K562 (cell line): ENCODE results near the gene EVC. TPM values are rescaled to one million over a fixed set of nuclear protein-coding genes. Genes with fewer than 3 reads are reported as not detected.

Experiments used
- ATAC-seq: fragments of 200-7000 bp; cut with Tn5 transposase; 3 replicates; pipeline ENCODE4 v1.9.1; 2020; ENCODE audit warnings: moderate library complexity
- BruUV-seq: library from RNA; stranded (reverse); fragments of 400-500 nt; replicated peaks from 2 replicates; lab custom pipeline; 2021; lab: Mats Ljungman, UMichigan
- CTCF ChIA-PET: fragments of 300-600 bp; formaldehyde crosslinking; extraction: SDS; loops from one replicate; lab custom pipeline; 2021; ENCODE audit warnings: low intra/inter-chr PET ratio; lab: Yijun Ruan, JAX
- POLR2A ChIA-PET: fragments of 300-600, 350-650 bp; sonication (Branson Sonifier 250); formaldehyde crosslinking; extraction: SDS; loops from one replicate; lab custom pipeline; 2021; ENCODE audit warnings: antibody characterized with exemption, inconsistent platforms; lab: Yijun Ruan, JAX
- DNase-seq, 4 experiments: peaks; one replicate each; pipeline versions ENCODE4 v3.0.0 to v3.0.0-alpha.2; 2011 to 2018; ENCODE audit warnings: low spot score in 3 of 4, mixed read lengths in 3 of 4; ENCODE audit errors: extremely low read depth in 1 of 4
- FAIRE-seq: peaks from 2 replicates; lab custom pipeline; 2011; peaks lifted over from hg19 to GRCh38; lab: Jason Lieb, UNC
- H2AFZ ChIP-seq: 2 replicates; pipeline ENCODE4 v1.6.0; 2011; ENCODE audit warnings: low read depth, low read length, control low read depth, inconsistent platforms
- H3K27ac ChIP-seq: fragments of 200-600 bp; 3 replicates; pipeline ENCODE4 v1.8.0; 2011; ENCODE audit warnings: low read depth, mild to moderate bottlenecking, control low read depth, inconsistent platforms, low read length, moderate library complexity, mixed read lengths; ENCODE audit errors: extremely low read depth
- H3K27me3 ChIP-seq, 2 experiments: fragments of 300-600 bp in 1 of 2; 2 replicates in 1 of 2; 3 replicates in 1 of 2; pipeline versions ENCODE4 v1.6.0 to v1.8.0; 2011; ENCODE audit warnings: inconsistent platforms in 2 of 2, low read length in 2 of 2, mild to moderate bottlenecking in 1 of 2, mixed read lengths in 1 of 2, moderate library complexity in 1 of 2; ENCODE audit not compliant: control insufficient read depth in 2 of 2, insufficient read depth in 2 of 2
- H3K36me3 ChIP-seq: fragments of 300-600 bp; 3 replicates; pipeline ENCODE4 v1.8.0; 2011; ENCODE audit warnings: mild to moderate bottlenecking, low read length, inconsistent platforms; ENCODE audit not compliant: control insufficient read depth, insufficient read depth
- H3K4me1 ChIP-seq, 2 experiments: fragments of 200-600 bp in 1 of 2; replicated peaks in 1 of 2; 2 replicates in 1 of 2; 3 replicates in 1 of 2; pipeline versions ENCODE4 v1.5.1 to v1.8.0; 2011; ENCODE audit warnings: inconsistent platforms in 2 of 2, low read length in 2 of 2, mild to moderate bottlenecking in 1 of 2, mixed read lengths in 1 of 2, moderate library complexity in 1 of 2; ENCODE audit not compliant: control insufficient read depth in 2 of 2, insufficient read depth in 2 of 2
- H3K4me2 ChIP-seq: 2 replicates; pipeline ENCODE4 v1.6.1; 2011; ENCODE audit warnings: low read length, control low read depth, inconsistent platforms, mixed read lengths; ENCODE audit not compliant: insufficient read depth
- H3K4me3 ChIP-seq: fragments of 200-600 bp; sonication (generic), shearing (Covaris generic); 2 replicates; pipeline ENCODE4 v1.5.1; 2016; ENCODE audit warnings: control low read depth, inconsistent platforms
- H3K79me2 ChIP-seq: fragments of 200-600 bp; 3 replicates; pipeline ENCODE4 v1.8.0; 2011; ENCODE audit warnings: low read length, inconsistent platforms; ENCODE audit not compliant: control insufficient read depth, insufficient read depth
- H3K9ac ChIP-seq, 2 experiments: 2 replicates each; pipeline versions ENCODE4 v1.6.0 to v1.6.1; 2011; ENCODE audit warnings: low read depth in 2 of 2, low read length in 2 of 2, control low read depth in 1 of 2, inconsistent platforms in 1 of 2, mild to moderate bottlenecking in 1 of 2, mixed read lengths in 1 of 2; ENCODE audit not compliant: insufficient read depth in 1 of 2
- H3K9me1 ChIP-seq: one replicate; pipeline ENCODE4 v1.6.0; 2011; ENCODE audit warnings: inconsistent platforms, mild to moderate bottlenecking, low read length, moderate library complexity; ENCODE audit not compliant: control insufficient read depth, insufficient read depth
- H3K9me3 ChIP-seq: replicated peaks from 2 replicates; pipeline ENCODE4 v1.5.1; 2011; ENCODE audit warnings: low read depth, low read length, inconsistent platforms; ENCODE audit not compliant: control insufficient read depth, insufficient read depth
- H4K20me1 ChIP-seq: replicated peaks from 2 replicates; pipeline ENCODE4 v1.6.1; 2011; ENCODE audit warnings: low read length, inconsistent platforms, mixed read lengths; ENCODE audit not compliant: control insufficient read depth, insufficient read depth
- BRD9 ChIP-seq: fragments of 450-650 bp; IDR thresholded peaks from 2 replicates; pipeline ENCODE4 v1.6.1; 2018; ENCODE audit warnings: low read depth; ENCODE audit not compliant: partially characterized antibody
- CTCF ChIP-seq, 3 experiments: IDR thresholded peaks in 2 of 3; conservative IDR thresholded peaks in 1 of 3; 2 replicates each; pipeline ENCODE4 v1.5.1; 2011 to 2012; ENCODE audit warnings: low read length in 3 of 3, mild to moderate bottlenecking in 3 of 3, control low read depth in 2 of 3, improper control_type of control experiment in 1 of 3, inconsistent platforms in 1 of 3, low read depth in 1 of 3, mixed read lengths in 1 of 3, moderate library complexity in 1 of 3; ENCODE audit not compliant: insufficient read depth in 2 of 3
- HLTF ChIP-seq: fragments of 450-650 bp; IDR thresholded peaks from 2 replicates; pipeline ENCODE4 v1.6.1; 2016
- SRSF7 ChIP-seq: fragments of 200-400 bp; formaldehyde crosslinking; optimal IDR thresholded peaks from 2 replicates; pipeline ENCODE3; 2017; ENCODE audit warnings: mild to moderate bottlenecking, low read depth, low read length
- WGBS: fragments of 100-300 bp; shearing (Covaris generic); methylation state at CpG from one replicate; pipeline ENCODE4 v1.1.6; 2016; ENCODE audit warnings: low coverage, mixed read lengths; ENCODE audit not compliant: insufficient coverage; ENCODE audit errors: missing lambda C conversion rate; 5-methylcytosine and 5-hydroxymethylcytosine counted together
- in situ Hi-C: fragments of 300-500 bp; cut with MboI; formaldehyde crosslinking; loops from 4 replicates; pipeline ENCODE4 v1.15.0; 2018; ENCODE audit warnings: inconsistent platforms, mixed read lengths
- intact Hi-C: fragments of 100-400 bp; cut with micrococcal nuclease; formaldehyde crosslinking; loops from 2 replicates; pipeline ENCODE4 v1.14.2; 2022
- polyA plus RNA-seq, 8 experiments: library from polyadenylated mRNA; depleted of rRNA in 4 of 8; stranded (reverse) in 5 of 8; unstranded in 3 of 8; fragments of >200 nt; fragmentation: Nextera tagmentation in 2 of 8; fragmentation: Illumina TruSeq in 1 of 8; extraction: Ambion mirVana in 2 of 8; extraction: Trizol in 1 of 8; gene quantifications; 2 replicates each; pipeline versions ENCODE4 v1.2.1 to v1.2.3, GENCODE V29; 2011 to 2014; ENCODE audit warnings: inconsistent platforms in 1 of 8, missing spikeins in 1 of 8
- total RNA-seq, 7 experiments: library from RNA; depleted of rRNA in 6 of 7; stranded (reverse); fragments of >200 nt in 6 of 7; fragmentation: Illumina TruSeq in 2 of 7; extraction: Trizol in 2 of 7; gene quantifications; 2 replicates each; pipeline versions ENCODE4 v1.2.1 to v1.2.3, GENCODE V29; 2011 to 2021; ENCODE audit warnings: low replicate concordance in 1 of 7

EVC gene
- total and polyA plus RNA-seq, 9 of the 15 experiments (the other 6 are each of a cell fraction or from before 2014, with no cell fraction given) = 0.03 to 3.2 (median 1.1) TPM

- H3K4me3 ChIP-seq = no peak overlapping the region
- H3K4me2 ChIP-seq = no peak overlapping the region
- FAIRE-seq (no peak), ATAC-seq (no peak), DNase-seq (no peak)
- H3K4me1 ChIP-seq = no peaks in the 10 kb centered on the region
- H3K27ac ChIP-seq = no peak overlapping the region
- H3K79me2 ChIP-seq = no peaks in the 10 kb centered on the region
- peaks cover 0 to 17% of the 10 kb centered on the region in 2 experiments; a peak in 1 of 5 replicates for H3K27me3 ChIP-seq
- BruUV-seq = no TSS peak
- H3K9ac ChIP-seq = no peak overlapping the region
- H4K20me1 ChIP-seq = 0 out of 2 replicates have a peak, but pooled peaks cover 3% of the 10 kb centered on the region
- H3K9me3 ChIP-seq = no peaks in the 10 kb centered on the region
- CTCF ChIA-PET = no interaction called here
- H3K9me1 ChIP-seq = no peaks in the 10 kb centered on the region
- POLR2A ChIA-PET = no interaction called here
- intact Hi-C loops = no loop called here
- in situ Hi-C loops = loop anchor here (10.0 kb wide), 1 partner anchor 405 kb away; no protein-coding TSS in a partner anchor
- TF ChIP-seq CTCF (IDR thresholded peaks at IDR 0.05 in 2 of 3, conservative IDR thresholded peaks at IDR 0.05 in 1 of 3; ENCODE audit: insufficient read depth in 2 of 3, low read depth in 1 of 3, low read length in 3 of 3) (no peak), SRSF7 (no peak), BRD9 (no peak), HLTF (no peak)
- no peak overlapping the region for H2AFZ ChIP-seq
- 18% methylated on average over 11 of the region's 11 CpGs for WGBS
- no peaks in the 10 kb centered on the region for H3K36me3 ChIP-seq
Measured at GRCh38 chr4:5799406-5799805, 88.4 kb downstream of the EVC start.
